ENCODE measurements around the gene PLS3. TPM values are rescaled to one million over a fixed set of nuclear protein-coding genes. Genes with fewer than 3 reads are reported as not detected.
A peak's percentile ranks its signal among the peaks of the same experiment; 100 is the strongest.
"Not testable (repeated sequence)": the region's sequence is repeated elsewhere in the genome, so short reads cannot be mapped to it uniquely, and the experiment has no call there.

PLS3 gene
- total RNA-seq, 2 donors from 2014 or later, result 0.61 to 0.74 TPM

GRCh38 chrX:115642895-115643530 is 82.0 kb downstream of the PLS3 start:
- H3K27me3 Mint-ChIP-seq, result peaks cover 0 to 14% of the 10 kb centered on the region in 2 donors
- no peak overlapping the region for H3K4me3 Mint-ChIP-seq
- no peaks in the 10 kb centered on the region for H3K4me1 Mint-ChIP-seq (ENCODE audit: low read depth in 2 of 2)
- no peak for ATAC-seq
- no peak for DNase-seq (ENCODE audit: low spot score)
- H3K27ac Mint-ChIP-seq, result no peak overlapping the region
- H3K36me3 Mint-ChIP-seq, result no peaks in the 10 kb centered on the region
- H3K9me3 Mint-ChIP-seq, result no peaks in the 10 kb centered on the region

GRCh38 chrX:115644397-115644796 is 83.4 kb downstream of the PLS3 start:
- not testable (repeated sequence) for H3K4me1 Mint-ChIP-seq (ENCODE audit: low read depth in 2 of 2); H3K9me3 Mint-ChIP-seq; DNase-seq (ENCODE audit: low spot score); H3K4me3 Mint-ChIP-seq; H3K27ac Mint-ChIP-seq; ATAC-seq; H3K36me3 Mint-ChIP-seq
- peaks cover 0 to 14% of the 10 kb centered on the region in 2 donors for H3K27me3 Mint-ChIP-seq

GRCh38 chrX:115649461-115650063 is 88.6 kb downstream of the PLS3 start:
- peaks cover 0 to 6% of the 10 kb centered on the region in 2 donors for H3K27me3 Mint-ChIP-seq
- H3K4me3 Mint-ChIP-seq, result no peak overlapping the region
- H3K36me3 Mint-ChIP-seq, result no peaks in the 10 kb centered on the region
- no peak overlapping the region for H3K27ac Mint-ChIP-seq
- H3K9me3 Mint-ChIP-seq, result no peaks in the 10 kb centered on the region
- ATAC-seq, result no peak
- H3K4me1 Mint-ChIP-seq (ENCODE audit: low read depth in 2 of 2), result no peaks in the 10 kb centered on the region
- no peak for DNase-seq (ENCODE audit: low spot score)

GRCh38 chrX:115650449-115650848 is 89.5 kb downstream of the PLS3 start:
- H3K4me3 Mint-ChIP-seq, result no peak overlapping the region
- H3K9me3 Mint-ChIP-seq, result no peaks in the 10 kb centered on the region
- H3K36me3 Mint-ChIP-seq, result no peaks in the 10 kb centered on the region
- no peak overlapping the region for H3K27ac Mint-ChIP-seq
- peaks cover 0 to 6% of the 10 kb centered on the region in 2 donors for H3K27me3 Mint-ChIP-seq
- DNase-seq (ENCODE audit: low spot score) (no peak), ATAC-seq (no peak)
- no peaks in the 10 kb centered on the region for H3K4me1 Mint-ChIP-seq (ENCODE audit: low read depth in 2 of 2)

- DNase-seq (ENCODE audit: low spot score) (no peak), ATAC-seq (no peak)
- H3K9me3 Mint-ChIP-seq, result no peaks in the 10 kb centered on the region
These were observed 89.9 kb downstream of the PLS3 start for GRCh38 chrX:115650916-115651315.

GRCh38 chrX:115652221-115652620 is 91.2 kb downstream of the PLS3 start:
- H3K27me3 Mint-ChIP-seq, result peaks cover 0 to 13% of the 10 kb centered on the region in 2 donors
- H3K4me3 Mint-ChIP-seq, result no peak overlapping the region
- H3K4me1 Mint-ChIP-seq (ENCODE audit: low read depth in 2 of 2), result no peaks in the 10 kb centered on the region
- ATAC-seq (no peak), DNase-seq (ENCODE audit: low spot score) (no peak)
- H3K36me3 Mint-ChIP-seq, result no peaks in the 10 kb centered on the region
- no peak overlapping the region for H3K27ac Mint-ChIP-seq
- H3K9me3 Mint-ChIP-seq, result no peaks in the 10 kb centered on the region

More at GRCh38 chrX:115650916-115651315, 89.9 kb downstream of the PLS3 start:
- Mint-ChIP-seq H3K4me3 (no peak overlapping the region), H3K27ac (no peak overlapping the region), H3K27me3 (peaks cover 0 to 6% of the 10 kb centered on the region in 2 donors), H3K4me1 (ENCODE audit: low read depth in 2 of 2) (no peaks in the 10 kb centered on the region), H3K36me3 (no peaks in the 10 kb centered on the region)

DNA sequence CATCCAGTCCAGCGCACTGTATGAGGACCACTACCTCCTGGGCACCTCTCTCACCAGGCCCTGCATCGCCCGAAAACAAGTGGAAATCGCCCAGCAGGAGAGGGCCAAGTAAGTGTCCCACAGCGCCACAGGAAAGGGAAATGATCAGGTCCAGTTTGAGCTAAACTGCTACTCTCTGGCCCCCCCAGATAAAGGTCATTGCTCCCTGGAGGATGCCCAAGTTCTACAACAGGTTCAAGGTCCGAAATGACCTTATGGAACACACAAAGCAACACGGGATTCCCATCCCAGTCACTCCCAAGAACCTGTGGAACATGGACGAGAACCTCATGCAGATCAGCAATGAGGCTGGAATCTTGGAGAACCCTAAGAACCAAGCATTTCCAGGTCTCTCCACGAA is 104.1 kb downstream of the PLS3 start:
- H3K9me3 Mint-ChIP-seq, result no peaks in the 10 kb centered on the region
- H3K4me3 Mint-ChIP-seq, result no peak overlapping the region
- ATAC-seq (no peak), DNase-seq (ENCODE audit: low spot score) (no peak)
- H3K4me1 Mint-ChIP-seq (ENCODE audit: low read depth in 2 of 2), result no peaks in the 10 kb centered on the region
- H3K36me3 Mint-ChIP-seq, result no peaks in the 10 kb centered on the region
- H3K27ac Mint-ChIP-seq, result no peak overlapping the region
- H3K27me3 Mint-ChIP-seq, result peaks cover 0 to 4% of the 10 kb centered on the region in 2 donors

DNA sequence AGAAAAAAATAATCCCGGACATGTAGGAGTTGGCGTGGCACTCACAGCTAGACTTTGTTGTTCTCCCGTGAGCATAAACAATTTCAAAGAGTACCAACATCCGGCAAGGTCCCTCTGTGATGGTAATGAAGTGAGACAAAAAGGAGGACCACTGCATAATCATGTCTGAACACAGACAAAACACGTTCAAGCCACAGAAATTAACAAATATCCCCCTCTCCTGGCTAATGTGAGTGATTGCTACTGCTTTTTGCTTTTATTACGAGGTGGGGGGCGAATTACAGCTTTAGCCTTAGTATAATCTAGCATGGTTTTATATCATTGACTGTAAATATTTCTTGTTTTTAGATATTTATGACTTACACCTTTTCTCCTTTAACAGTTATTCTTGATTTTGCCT is 118.5 kb downstream of the PLS3 start:
- no peaks in the 10 kb centered on the region for H3K4me1 Mint-ChIP-seq (ENCODE audit: low read depth in 2 of 2)
- no peaks in the 10 kb centered on the region for H3K36me3 Mint-ChIP-seq
- no peaks in the 10 kb centered on the region for H3K9me3 Mint-ChIP-seq
- peaks cover 0 to 5% of the 10 kb centered on the region in 2 donors for H3K27me3 Mint-ChIP-seq
- H3K4me3 Mint-ChIP-seq, result no peak overlapping the region
- no peak for ATAC-seq
- H3K27ac Mint-ChIP-seq, result no peak overlapping the region
- DNase-seq (ENCODE audit: low spot score), result no peak

DNA sequence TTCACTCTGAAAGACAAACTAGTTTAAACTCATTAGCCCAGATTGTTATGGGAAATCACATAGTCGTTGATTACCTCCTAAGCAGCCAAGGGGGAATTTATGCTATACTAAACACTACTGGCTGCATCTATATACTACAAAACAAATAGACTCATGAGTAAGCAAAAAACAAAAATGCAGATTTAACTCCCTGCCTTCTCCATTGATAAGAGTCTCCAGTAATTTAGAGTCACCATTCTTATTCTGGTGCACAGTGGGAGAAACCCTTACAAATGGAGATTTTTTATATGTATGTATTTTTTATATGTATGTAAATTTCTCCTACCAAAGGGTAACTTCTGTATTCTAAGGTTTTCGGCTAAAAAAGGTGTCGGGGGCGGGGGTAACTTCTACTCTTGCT is 126.6 kb downstream of the PLS3 start:
- Mint-ChIP-seq H3K4me1 (ENCODE audit: low read depth in 2 of 2) (peaks cover 0 to 3% of the 10 kb centered on the region in 2 donors), H3K27me3 (peaks cover 0 to 10% of the 10 kb centered on the region in 2 donors), H3K27ac (no peak overlapping the region), H3K9me3 (no peaks in the 10 kb centered on the region), H3K36me3 (no peaks in the 10 kb centered on the region), H3K4me3 (no peak overlapping the region)
- no peak for ATAC-seq
- DNase-seq (ENCODE audit: low spot score), result no peak

DNA sequence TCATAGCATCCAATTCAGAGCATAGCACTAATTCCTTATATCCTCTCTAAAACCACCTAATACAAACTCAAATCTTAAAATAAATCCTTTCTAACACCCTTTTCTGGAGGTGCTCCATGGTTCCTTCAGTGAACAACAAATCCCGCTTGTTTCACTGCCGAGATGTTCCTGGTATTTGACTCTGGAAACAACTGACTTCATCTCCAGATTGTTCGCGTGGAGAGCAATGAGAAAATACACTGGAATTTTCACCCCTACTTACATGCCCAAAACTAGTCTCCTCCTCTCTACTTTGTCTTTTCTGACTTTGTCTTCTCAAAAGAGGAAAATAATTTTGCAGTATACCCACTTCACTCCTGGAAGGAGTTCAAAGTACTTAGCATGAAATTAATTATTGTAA is 129.0 kb downstream of the PLS3 start:
- DNase-seq (ENCODE audit: low spot score) (no peak), ATAC-seq (no peak)
- H3K36me3 Mint-ChIP-seq, result no peaks in the 10 kb centered on the region
- no peaks in the 10 kb centered on the region for H3K9me3 Mint-ChIP-seq
- no peak overlapping the region for H3K27ac Mint-ChIP-seq
- H3K4me3 Mint-ChIP-seq, result no peak overlapping the region
- H3K4me1 Mint-ChIP-seq (ENCODE audit: low read depth in 2 of 2), result peaks cover 0 to 3% of the 10 kb centered on the region in 2 donors
- peaks cover 0 to 8% of the 10 kb centered on the region in 2 donors for H3K27me3 Mint-ChIP-seq

GRCh38 chrX:115690511-115691216 is 129.7 kb downstream of the PLS3 start:
- peak in 1 of 2 donors; percentile 72 for ATAC-seq

GRCh38 chrX:115693476-115693875 is 132.5 kb downstream of the PLS3 start:
- Mint-ChIP-seq H3K9me3 (no peaks in the 10 kb centered on the region), H3K27ac (no peak overlapping the region), H3K36me3 (no peaks in the 10 kb centered on the region), H3K4me1 (ENCODE audit: low read depth in 2 of 2) (peaks cover 0 to 3% of the 10 kb centered on the region in 2 donors), H3K4me3 (no peak overlapping the region), H3K27me3 (peaks cover 0 to 8% of the 10 kb centered on the region in 2 donors)
- no peak for ATAC-seq
- no peak for DNase-seq (ENCODE audit: low spot score)

More at GRCh38 chrX:115690511-115691216, 129.7 kb downstream of the PLS3 start:
- H3K4me1 Mint-ChIP-seq (ENCODE audit: low read depth in 2 of 2), result peaks cover 0 to 3% of the 10 kb centered on the region in 2 donors
- no peak overlapping the region for H3K4me3 Mint-ChIP-seq
- H3K27ac Mint-ChIP-seq, result no peak overlapping the region
- peaks cover 0 to 8% of the 10 kb centered on the region in 2 donors for H3K27me3 Mint-ChIP-seq
- no peaks in the 10 kb centered on the region for H3K9me3 Mint-ChIP-seq
- H3K36me3 Mint-ChIP-seq, result no peaks in the 10 kb centered on the region
- DNase-seq (ENCODE audit: low spot score), result no peak

DNA sequence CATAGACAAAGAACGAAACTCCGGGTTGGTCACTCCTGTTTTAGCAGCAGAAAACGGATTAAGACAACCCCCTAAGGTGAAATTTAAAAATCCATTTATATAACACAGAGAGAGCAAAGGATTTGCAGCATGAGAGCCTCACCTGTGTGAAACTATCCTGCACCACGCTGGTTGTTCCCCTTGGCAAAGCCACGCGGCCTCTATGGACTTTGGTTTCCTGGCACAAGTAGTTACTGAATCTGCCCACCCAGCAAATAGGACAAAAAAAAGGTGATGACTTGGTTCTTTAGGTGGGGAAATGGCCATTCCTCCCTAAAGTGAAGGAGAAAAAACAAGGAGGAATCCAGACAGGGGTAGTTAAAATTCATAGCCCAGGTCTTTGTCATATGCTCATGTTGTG is 133.1 kb downstream of the PLS3 start:
- DNase-seq (ENCODE audit: low spot score) (no peak), ATAC-seq (no peak)
- H3K27ac Mint-ChIP-seq, result no peak overlapping the region
- H3K4me1 Mint-ChIP-seq (ENCODE audit: low read depth in 2 of 2), result peaks cover 0 to 3% of the 10 kb centered on the region in 2 donors
- H3K36me3 Mint-ChIP-seq, result no peaks in the 10 kb centered on the region
- no peak overlapping the region for H3K4me3 Mint-ChIP-seq
- peaks cover 0 to 8% of the 10 kb centered on the region in 2 donors for H3K27me3 Mint-ChIP-seq
- H3K9me3 Mint-ChIP-seq, result no peaks in the 10 kb centered on the region

- H3K4me1 Mint-ChIP-seq (ENCODE audit: low read depth in 2 of 2), result no peaks in the 10 kb centered on the region
- no peak overlapping the region for H3K4me3 Mint-ChIP-seq
- no peaks in the 10 kb centered on the region for H3K9me3 Mint-ChIP-seq
- no peaks in the 10 kb centered on the region for H3K36me3 Mint-ChIP-seq
- DNase-seq (ENCODE audit: low spot score), result no peak
- no peak overlapping the region for H3K27ac Mint-ChIP-seq
- peaks cover 0 to 4% of the 10 kb centered on the region in 2 donors for H3K27me3 Mint-ChIP-seq
- ATAC-seq, result no peak
These were observed 135.1 kb downstream of the PLS3 start for GRCh38 chrX:115696039-115696438.
